HG03135 (cell line): ENCODE results near the gene BHMT2.

Source experiments
- ATAC-seq: cut with Tn5 transposase; IDR thresholded peaks from one replicate; pipeline ENCODE4 v1.9.1; 2021; ENCODE audit warnings: mild to moderate bottlenecking, moderate library complexity; ENCODE audit not compliant: unreplicated experiment

Gene BHMT2

GRCh38 chr5:79062436-79062835 is 7.1 kb upstream of the BHMT2 start:
- ATAC-seq = no peak

DNA sequence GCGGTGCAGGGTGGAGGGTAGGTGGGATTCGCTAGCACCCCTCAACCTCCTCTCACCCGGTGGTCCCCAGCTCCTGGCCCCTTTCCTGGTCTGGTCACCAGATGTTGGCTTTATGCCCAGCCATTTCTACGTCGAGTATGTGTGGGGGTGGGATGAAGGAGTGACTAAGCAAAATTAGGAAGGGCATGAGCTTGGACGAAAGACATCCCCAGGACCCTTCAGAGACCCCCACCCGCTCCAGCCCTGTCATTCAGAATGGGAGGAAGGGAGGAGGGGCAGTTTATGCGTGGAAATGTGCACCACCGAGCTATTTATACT is 742 bp downstream of the BHMT2 start:
- ATAC-seq = no peak

DNA sequence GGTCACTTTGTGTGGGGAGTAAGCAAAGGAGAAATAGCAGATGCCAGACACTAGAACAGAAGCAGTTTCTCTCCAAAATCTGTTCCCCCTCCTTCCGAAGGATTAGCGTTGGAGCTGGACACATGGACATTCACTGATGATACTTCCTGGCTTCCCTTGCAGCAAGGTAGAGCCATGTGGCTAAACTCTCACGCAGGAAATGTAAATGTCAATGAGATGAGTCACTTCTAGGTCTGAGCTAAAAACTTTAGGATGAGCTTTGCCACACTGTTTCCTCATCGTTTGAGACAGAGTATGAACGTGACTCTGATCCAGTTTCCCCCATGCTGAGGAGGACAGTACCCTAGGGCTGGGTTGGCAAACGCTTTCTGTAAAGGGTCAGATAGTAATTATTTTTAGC is 5.1 kb downstream of the BHMT2 start:
- ATAC-seq = no peak

DNA sequence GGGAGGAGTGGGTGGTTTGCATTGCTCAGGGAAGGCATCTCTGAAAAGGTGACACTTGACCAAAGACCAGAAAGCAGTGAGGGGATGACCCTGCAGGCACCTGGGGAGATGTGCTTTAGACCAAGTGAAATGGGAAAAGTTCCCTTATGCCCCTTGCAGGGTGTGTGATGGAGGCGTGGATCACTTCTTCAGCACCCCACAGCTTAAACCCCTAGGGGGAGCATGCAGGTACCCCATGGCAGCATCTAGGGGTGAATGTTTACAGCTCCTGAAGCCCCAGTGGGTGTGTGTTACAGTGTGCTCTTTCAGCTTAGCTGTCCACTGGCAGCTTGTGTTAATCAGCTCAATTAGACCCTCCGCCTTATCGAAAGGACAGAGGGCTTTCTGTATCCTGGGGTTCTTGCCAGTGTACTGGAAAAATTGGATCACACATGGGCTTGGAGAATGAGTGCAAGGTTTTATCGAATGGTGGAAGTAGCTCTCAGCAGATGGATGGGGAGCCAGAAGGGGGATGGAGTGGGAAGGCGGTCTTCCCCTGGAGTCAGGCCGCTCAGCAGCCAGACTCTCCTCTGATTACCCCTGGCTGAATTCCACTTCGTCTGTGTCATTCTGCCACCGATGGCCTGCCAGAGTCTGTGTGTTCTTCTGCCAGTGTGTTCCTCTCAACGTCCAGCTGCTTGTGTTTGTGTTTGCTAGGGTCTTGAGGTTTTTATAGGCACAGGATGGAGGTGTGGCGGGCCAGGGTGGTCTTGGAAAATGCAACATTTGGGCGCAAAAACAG is 6.3 kb downstream of the BHMT2 start:
- ATAC-seq = no peak

- ATAC-seq = no peak
Measured at GRCh38 chr5:79076819-79077218, 7.3 kb downstream of the BHMT2 start.

DNA sequence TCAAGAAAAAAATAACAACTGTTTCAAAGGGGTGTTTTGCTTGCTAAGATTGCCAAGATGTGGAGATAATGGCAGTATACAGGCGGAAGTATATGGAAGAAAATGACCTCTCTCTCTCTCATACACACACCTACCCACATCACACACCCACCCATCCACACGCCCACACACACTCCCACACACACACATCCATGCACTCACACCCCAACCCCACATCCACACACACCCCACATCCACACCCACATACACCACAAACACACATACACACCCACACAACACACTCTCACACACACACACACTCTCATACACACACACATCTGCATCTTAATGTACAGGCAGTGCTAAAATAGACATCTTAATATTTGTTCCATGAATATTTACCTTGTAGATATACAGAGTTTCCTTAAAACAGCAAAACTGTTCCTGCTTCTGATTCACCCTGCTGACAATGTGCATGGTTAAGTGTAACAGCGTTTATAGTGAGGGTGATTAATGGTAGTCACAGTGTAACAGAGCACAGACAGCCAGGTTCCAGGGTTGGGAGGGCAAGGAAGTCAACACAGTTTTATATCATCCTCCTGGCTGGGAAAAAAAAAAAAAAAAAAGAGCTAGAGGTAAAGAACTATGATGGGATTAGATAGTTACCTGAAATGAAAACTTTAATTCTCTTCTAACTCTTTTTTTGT is 8.3 kb downstream of the BHMT2 start:
- no peak for ATAC-seq

DNA sequence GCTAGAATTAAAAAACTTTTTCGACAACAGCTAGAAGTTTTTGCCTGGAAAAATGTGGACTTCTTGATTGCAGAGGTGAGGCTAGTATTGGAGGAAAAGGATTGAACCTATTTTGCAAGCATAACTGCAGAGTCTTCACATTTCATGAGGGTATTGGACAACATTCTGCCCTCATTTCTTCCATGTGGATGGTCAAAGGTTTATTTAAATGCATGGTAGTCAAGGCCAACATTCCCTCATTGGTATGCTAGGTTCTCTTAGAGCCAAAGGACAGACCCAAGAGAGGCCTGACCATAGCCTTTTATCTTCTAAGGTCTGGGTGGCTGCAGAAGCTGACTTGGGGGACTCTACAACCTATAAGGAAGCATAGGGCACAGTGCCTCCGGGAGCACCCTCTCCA is 11.2 kb downstream of the BHMT2 start:
- no peak for ATAC-seq

DNA sequence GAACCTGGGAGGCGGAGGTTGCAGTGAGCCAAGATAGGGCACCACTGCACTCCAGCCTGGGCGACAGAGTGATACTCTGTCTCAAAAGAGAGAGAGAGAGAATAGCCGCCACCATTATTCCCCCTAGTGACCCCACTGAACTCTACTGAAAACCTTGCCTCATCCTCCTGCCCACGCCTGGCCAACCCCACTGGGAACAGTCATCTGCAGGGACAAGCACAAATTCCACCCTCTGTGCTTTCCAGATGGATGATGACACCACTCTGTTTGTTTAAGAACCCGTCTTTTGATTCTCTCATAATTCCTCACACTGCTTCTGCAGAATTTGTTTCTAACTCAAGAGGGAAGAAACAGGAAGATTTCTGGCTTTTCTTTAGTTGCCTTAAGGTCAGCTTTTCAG is 12.2 kb downstream of the BHMT2 start:
- ATAC-seq = no peak

DNA sequence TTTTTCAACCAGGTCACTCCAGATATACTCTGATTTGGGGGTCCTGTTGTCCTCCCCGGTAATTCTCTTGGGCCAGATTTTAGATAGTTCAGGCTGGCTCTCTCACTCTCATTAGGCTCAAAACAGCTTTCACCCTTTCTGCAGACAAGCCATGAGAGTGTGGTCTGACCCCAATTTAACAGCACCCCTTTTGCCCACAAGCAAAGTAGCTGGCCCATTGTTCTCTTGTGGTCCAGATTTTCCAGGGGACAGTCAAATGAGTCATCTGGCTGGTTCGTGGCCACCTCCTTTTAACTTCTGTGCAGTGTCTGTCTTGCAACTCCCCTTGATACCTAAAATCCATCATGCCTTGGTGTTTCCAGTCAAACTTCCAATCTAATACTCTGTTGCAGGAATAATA is 16.5 kb downstream of the BHMT2 start:
- ATAC-seq = no peak

DNA sequence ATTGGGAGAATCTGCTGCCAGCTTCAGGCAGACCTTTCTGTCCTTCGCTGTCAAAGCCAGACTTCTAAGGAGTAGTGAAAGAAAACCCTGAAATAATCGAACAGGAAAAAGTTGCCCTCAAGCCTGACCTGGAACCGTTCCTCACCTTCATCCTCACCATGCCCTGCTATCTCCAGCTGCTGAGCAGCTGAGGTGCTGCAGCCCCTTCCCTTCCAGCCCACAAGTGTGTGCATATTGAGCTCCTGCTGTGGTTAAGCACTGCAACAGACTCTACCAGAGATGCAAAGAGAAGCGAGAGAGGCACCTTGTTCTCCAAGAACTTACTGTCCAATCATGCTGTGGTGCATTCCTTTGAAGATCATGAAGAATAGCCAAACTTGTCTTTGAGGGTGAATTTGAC is 18.9 kb downstream of the BHMT2 start:
- ATAC-seq = no peak

DNA sequence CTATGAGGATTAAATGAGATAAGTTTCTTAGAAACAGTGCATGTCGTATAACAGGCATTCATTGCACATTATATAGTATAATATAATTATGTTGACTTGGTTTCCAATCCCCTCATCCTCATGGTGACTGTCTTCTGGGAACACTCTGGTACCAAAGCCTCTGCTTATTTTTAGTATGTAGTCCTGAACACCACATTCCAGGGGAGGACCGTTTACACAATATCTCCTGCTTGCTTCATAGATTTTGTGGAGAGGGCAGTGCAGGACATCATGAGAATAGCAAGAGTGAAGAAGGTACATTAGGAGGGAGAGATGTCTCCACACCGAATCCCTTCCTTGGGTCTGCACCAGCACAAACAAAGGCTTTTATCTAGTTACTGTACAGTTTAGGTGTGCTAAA is 21.5 kb downstream of the BHMT2 start:
- no peak for ATAC-seq

- ATAC-seq = no peak
Measured at GRCh38 chr5:79093762-79094161, 24.2 kb downstream of the BHMT2 start.

- no peak for ATAC-seq
Measured at GRCh38 chr5:79105868-79106267, 36.3 kb downstream of the BHMT2 start.

DNA sequence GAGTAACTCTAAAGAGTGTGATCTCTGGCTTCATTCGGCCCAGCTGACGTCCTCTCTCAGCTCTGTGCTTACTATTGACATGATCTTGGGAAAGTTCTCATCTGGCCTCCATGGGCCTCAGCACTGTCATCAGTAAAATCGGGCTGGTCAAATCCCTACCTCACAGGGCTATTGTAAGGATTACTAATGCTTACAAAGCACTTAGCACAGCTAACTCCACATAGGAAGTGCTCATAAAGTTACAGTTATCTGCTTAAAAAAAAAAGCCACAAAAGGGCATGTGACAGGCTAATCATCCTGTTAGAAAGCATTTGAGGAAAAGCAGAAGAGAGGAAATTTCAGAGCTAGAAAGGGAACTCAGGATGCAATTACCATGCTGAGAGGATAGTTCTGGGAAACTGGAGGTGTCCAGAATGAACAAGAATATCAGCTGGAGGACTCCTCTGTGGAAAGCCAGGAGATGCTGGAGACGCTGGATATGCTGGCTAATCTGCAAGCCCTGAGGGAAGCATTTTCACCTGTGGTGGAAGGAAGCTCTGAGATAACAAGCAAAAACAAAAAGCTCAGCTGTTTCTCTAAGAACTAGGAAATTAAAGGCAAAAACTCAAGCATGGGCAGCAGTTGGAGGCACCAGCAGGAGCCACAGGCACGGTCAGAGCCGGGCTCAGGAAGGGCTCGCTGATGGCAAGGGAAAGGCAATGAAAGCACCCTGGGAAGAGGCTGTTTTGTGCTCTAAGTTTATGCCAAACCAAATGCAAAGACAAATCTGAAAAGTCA is 37.6 kb downstream of the BHMT2 start:
- no peak for ATAC-seq

DNA sequence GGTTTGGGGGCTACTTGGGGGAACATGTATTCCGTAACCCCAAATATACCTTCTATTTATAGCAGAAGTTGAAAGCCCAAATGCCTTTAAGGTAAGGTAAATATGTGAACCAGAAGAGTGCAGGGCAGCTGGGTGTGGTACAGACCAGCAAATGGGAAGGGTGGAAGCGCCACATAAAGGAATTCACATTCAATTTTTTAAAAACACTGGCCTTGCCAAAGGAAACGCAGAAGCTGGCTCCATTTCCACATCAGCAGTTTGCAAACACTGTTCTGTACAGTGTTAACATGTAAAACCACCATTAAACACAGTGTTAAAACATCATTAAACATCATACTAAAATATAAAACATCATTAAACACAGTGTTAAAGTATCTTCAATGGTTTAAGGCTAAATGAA is 38.5 kb downstream of the BHMT2 start:
- no peak for ATAC-seq

GRCh38 chr5:79108792-79109191 is 39.2 kb downstream of the BHMT2 start:
- no peak for ATAC-seq

GRCh38 chr5:79109527-79110492 is 40.2 kb downstream of the BHMT2 start:
- no peak for ATAC-seq

- no peak for ATAC-seq
Measured at GRCh38 chr5:79111387-79111959, 41.9 kb downstream of the BHMT2 start, which contains the start of gene BHMT. BHMT (plus strand) TSS chr5:79111809; CDS start chr5:79111886, 77 bp downstream.

GRCh38 chr5:79111960-79112702 is 42.6 kb downstream of the BHMT2 start:
- no peak for ATAC-seq

GRCh38 chr5:79112703-79113058 is 43.1 kb downstream of the BHMT2 start:
- ATAC-seq = no peak
